SU-DHL-6 (cell line): ENCODE data around the gene TVP23A.

ENCODE experiments used
- H2AFZ ChIP-seq: fragments of 200-600 bp; sonication (generic); 2 replicates; pipeline ENCODE4 v1.6.1; 2014; ENCODE audit warnings: low read depth, mild to moderate bottlenecking, moderate library complexity, mixed read lengths, antibody characterized with exemption, low read length; ENCODE audit not compliant: severe bottlenecking
- H3F3A ChIP-seq: fragments of 200-600 bp; shearing (Covaris generic); 2 replicates; pipeline ENCODE4 v1.6.0; 2016; ENCODE audit warnings: antibody characterized with exemption, mild to moderate bottlenecking; ENCODE audit not compliant: insufficient read depth
- H3K27ac ChIP-seq: fragments of 200-600 bp; sonication (generic); 2 replicates; pipeline ENCODE4 v1.5.1; 2016; ENCODE audit warnings: low read depth, mild to moderate bottlenecking, low read length, moderate library complexity, mixed read lengths
- H3K27me3 ChIP-seq: fragments of 200-600 bp; sonication (generic), shearing (Covaris generic); 2 replicates; pipeline ENCODE4 v1.6.0; 2014; ENCODE audit warnings: mild to moderate bottlenecking, low read length
- H3K36me3 ChIP-seq: fragments of 200-600 bp; sonication (generic); 2 replicates; pipeline ENCODE4 v1.6.1; 2014; ENCODE audit warnings: mild to moderate bottlenecking, low read length, mixed read lengths
- H3K4me2 ChIP-seq: fragments of 300-600, 200-600 bp; shearing (Covaris generic), sonication (generic); 2 replicates; pipeline ENCODE4 v1.6.0; 2014; ENCODE audit warnings: low read length, low read depth, mild to moderate bottlenecking; ENCODE audit not compliant: poor library complexity, severe bottlenecking
- H3K4me3 ChIP-seq: fragments of 200-600 bp; sonication (generic); 2 replicates; pipeline ENCODE4 v1.5.1; 2014; ENCODE audit warnings: antibody characterized with exemption, low read length, mild to moderate bottlenecking, mixed read lengths; ENCODE audit not compliant: insufficient read depth, poor library complexity, severe bottlenecking
- H3K79me2 ChIP-seq: fragments of 200-600 bp; sonication (generic); 2 replicates; pipeline ENCODE4 v1.6.1; 2014; ENCODE audit warnings: mild to moderate bottlenecking, low read length, moderate library complexity; ENCODE audit not compliant: insufficient read depth
- H3K9ac ChIP-seq: fragments of 200-600 bp; sonication (generic); 2 replicates; pipeline ENCODE4 v1.7.0; 2014; ENCODE audit warnings: mild to moderate bottlenecking, low read length
- H3K9me2 ChIP-seq: fragments of 200-600 bp; sonication (generic); replicated peaks from 2 replicates; pipeline ENCODE4 v1.6.1; 2014; ENCODE audit warnings: low read length; ENCODE audit not compliant: insufficient read depth
- H3K9me3 ChIP-seq: fragments of 200-600 bp; sonication (generic); 2 replicates; pipeline ENCODE4 v1.6.1; 2014; ENCODE audit warnings: low read length, mixed read lengths; ENCODE audit not compliant: insufficient read depth
- H4K20me1 ChIP-seq: fragments of 200-600 bp; sonication (generic); 2 replicates; pipeline ENCODE4 v1.6.1; 2014; ENCODE audit warnings: low read depth, mild to moderate bottlenecking, antibody characterized with exemption, low read length, moderate library complexity, mixed read lengths
- EZH2phosphoT487 ChIP-seq: fragments of 200-600 bp; sonication (generic), shearing (Covaris generic); conservative IDR thresholded peaks from 2 replicates; pipeline ENCODE4 v1.6.1; 2018; ENCODE audit warnings: mild to moderate bottlenecking, antibody characterized with exemption, low read length, moderate library complexity, mixed read lengths
- TF ChIP-seq, protein P1 (sequence below): fragments of 200-600 bp; sonication (generic); IDR thresholded peaks from one replicate; pipeline ENCODE4 v1.5.1; 2017; ENCODE audit warnings: antibody characterized with exemption, mild to moderate bottlenecking, low read length, moderate library complexity; ENCODE audit not compliant: insufficient read depth, poor library complexity, severe bottlenecking

The TVP23A gene

DNA sequence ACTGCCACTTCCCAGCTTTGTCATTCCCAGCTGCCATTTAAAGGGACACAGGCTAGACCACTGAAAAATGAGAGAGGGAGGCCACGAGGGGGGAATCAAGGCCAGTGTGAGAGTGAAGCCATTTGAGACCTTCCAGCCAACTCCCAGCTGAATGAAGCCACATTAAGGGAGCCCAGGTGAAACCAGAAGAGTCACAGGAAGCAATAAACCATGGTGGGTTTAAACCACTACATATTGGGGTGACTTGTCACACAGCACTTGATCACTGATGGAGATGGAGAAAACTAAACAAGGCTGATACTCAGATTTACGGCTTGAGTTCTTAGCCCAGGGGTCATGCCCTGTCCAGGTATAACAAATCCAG lies 77.8 kb downstream of the TVP23A start:
- TF ChIP-seq EZH2phosphoT487: no peak
- TF ChIP-seq, protein P1, sequence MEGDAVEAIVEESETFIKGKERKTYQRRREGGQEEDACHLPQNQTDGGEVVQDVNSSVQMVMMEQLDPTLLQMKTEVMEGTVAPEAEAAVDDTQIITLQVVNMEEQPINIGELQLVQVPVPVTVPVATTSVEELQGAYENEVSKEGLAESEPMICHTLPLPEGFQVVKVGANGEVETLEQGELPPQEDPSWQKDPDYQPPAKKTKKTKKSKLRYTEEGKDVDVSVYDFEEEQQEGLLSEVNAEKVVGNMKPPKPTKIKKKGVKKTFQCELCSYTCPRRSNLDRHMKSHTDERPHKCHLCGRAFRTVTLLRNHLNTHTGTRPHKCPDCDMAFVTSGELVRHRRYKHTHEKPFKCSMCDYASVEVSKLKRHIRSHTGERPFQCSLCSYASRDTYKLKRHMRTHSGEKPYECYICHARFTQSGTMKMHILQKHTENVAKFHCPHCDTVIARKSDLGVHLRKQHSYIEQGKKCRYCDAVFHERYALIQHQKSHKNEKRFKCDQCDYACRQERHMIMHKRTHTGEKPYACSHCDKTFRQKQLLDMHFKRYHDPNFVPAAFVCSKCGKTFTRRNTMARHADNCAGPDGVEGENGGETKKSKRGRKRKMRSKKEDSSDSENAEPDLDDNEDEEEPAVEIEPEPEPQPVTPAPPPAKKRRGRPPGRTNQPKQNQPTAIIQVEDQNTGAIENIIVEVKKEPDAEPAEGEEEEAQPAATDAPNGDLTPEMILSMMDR: no peak
- H3K4me3 ChIP-seq: no peak overlapping the region
- no peak overlapping the region for H2AFZ ChIP-seq
- H3K27ac ChIP-seq: no peak overlapping the region
- H3K9ac ChIP-seq: no peak overlapping the region
- no peaks in the 10 kb centered on the region for H3K36me3 ChIP-seq
- no peaks in the 10 kb centered on the region for H3K9me2 ChIP-seq
- peaks cover 14% of the 10 kb centered on the region; the same call in 1 of the 2 replicates for H3K79me2 ChIP-seq
- H4K20me1 ChIP-seq: no peaks in the 10 kb centered on the region
- no peaks in the 10 kb centered on the region for H3K9me3 ChIP-seq
- H3F3A ChIP-seq: peaks cover 19% of the 10 kb centered on the region
- no peaks in the 10 kb centered on the region for H3K27me3 ChIP-seq
- H3K4me2 ChIP-seq: no peak overlapping the region

DNA sequence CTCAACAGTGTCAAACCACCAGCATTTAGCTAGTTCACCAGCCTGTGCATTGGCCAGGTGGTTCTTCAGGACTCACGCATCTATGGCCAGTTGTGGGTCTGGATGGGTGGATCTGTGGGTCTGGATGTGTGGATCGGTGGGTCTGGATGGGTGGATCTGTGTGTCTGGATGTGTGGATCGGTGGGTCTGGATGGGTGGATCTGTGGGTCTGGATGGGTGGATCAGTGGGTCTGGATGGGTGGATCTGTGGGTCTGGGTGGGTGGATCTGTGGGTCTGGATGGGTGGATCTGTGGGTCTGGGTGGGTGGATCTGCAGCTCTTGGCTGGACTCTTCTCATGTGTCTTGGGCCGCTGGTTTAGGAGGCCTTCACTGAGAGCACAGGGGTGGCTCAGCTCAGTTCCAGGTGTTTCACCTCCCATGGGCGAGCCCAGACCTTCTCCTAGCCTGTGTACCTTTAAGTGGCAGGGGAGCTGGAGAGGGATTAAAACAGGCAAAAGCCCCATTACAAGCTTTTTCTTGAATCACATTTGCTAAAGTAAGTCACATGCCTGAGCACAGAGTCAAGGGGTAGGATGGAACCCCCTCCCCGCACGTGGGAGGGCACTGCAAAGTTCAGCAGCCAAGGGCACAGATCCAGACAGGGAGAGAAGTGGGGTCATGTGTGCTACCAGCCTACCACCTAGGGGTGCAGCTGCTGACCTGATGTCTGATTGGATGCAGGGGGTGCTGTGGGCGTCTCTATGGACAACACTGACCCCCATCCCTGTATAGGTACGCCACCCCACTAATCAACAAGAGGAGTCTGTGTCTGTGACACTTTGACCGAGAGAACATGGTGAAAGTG lies 78.4 kb downstream of the TVP23A start:
- Histone ChIP-seq H3K36me3 (no peaks in the 10 kb centered on the region), H3K4me2 (no peak overlapping the region), H3K27me3 (no peaks in the 10 kb centered on the region), H3K9me2 (no peaks in the 10 kb centered on the region), H3K27ac (no peak overlapping the region), H3K4me3 (no peak overlapping the region), H3K79me2 (peaks cover 9% of the 10 kb centered on the region; the same call in 1 of the 2 replicates), H2AFZ (no peak overlapping the region), H3K9me3 (no peaks in the 10 kb centered on the region), H3F3A (peaks cover 19% of the 10 kb centered on the region), H3K9ac (no peak overlapping the region), H4K20me1 (no peaks in the 10 kb centered on the region)
- TF ChIP-seq EZH2phosphoT487: no peak
- TF ChIP-seq, protein P1: no peak

DNA sequence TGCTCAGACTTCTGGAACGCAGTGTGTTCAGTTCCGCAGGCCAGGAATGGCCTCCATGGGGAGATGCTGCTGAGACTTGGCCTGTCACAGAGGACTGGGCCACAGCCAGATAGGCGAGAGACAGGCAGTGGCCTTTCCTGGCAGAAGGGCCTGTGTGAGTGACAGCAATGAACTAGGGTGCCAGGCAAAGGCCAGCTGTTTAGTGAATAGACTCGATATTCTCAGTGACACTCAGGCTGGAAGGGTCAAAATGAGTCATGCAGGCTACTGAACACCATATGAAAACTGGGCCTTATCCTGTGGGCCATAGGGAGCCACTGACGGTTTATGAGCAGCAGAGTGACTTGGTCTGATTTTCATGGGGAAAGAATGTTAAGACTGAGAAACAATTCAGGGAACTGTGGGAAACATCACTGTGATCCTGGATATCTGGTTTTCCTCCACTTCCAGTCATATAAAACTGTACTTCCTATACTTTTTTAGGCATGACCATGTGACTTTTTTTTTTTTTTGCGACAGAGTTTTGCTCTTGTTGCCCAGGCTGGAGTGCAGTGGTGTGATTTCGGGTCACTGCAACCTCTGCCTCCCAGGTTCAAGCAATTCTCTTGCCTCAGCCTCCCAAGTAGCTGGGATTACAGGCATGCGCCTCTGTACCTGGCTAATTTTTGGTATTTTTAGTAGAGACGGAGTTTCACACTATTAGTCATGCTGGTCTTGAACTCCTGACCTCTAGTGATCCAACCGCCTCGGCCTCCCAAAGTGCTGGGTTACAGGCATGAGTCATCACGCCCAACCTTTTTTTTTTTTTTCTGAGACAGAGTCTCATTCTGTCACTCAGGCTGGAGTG lies 80.1 kb downstream of the TVP23A start:
- no peak overlapping the region for H3K9ac ChIP-seq
- no peaks in the 10 kb centered on the region for H4K20me1 ChIP-seq
- TF ChIP-seq EZH2phosphoT487: no peak
- TF ChIP-seq, protein P1: no peak
- no peak overlapping the region for H3K4me3 ChIP-seq
- peak overlapping the region; percentile 21 for H2AFZ ChIP-seq
- no peaks in the 10 kb centered on the region for H3K36me3 ChIP-seq
- no peaks in the 10 kb centered on the region for H3K27me3 ChIP-seq
- no peaks in the 10 kb centered on the region for H3K9me2 ChIP-seq
- H3K4me2 ChIP-seq: peak overlapping the region; percentile 65
- H3K27ac ChIP-seq: peak overlapping the region; percentile 57; the same call in 1 of the 2 replicates
- no peaks in the 10 kb centered on the region for H3K79me2 ChIP-seq
- no peaks in the 10 kb centered on the region for H3K9me3 ChIP-seq
- peaks cover 18% of the 10 kb centered on the region for H3F3A ChIP-seq
